ENCODE results near the gene SCAF8. TPM values are rescaled to one million over a fixed set of nuclear protein-coding genes. Genes with fewer than 3 reads are reported as not detected.
A peak's percentile ranks its signal among the peaks of the same experiment; 100 is the strongest.

Gene SCAF8
- total RNA-seq, 5 donors from 2014 or later (not counting 1 experiment from before 2014, with no cell fraction given) = 53.1 to 61.1 (median 55.2) TPM

DNA sequence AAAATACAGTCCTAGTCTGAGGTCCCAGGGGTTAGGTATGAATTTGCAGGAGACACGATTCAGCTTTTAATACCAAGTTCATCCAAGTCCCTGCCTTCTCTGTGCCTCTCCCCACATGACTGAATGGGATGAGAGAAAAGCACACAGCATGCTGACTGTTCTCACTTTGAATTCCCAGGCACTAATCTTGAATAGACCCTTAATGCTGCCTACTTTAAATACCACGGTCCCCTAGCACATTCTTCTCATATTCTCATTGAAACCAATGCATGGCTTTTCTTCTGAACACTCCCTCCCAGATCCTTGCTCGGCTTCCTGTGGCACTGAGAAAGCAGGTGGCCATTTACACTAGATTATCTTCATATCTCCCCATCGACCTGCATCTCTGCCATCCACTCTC, 30.1 kb upstream of the SCAF8 start:
- Histone ChIP-seq H3K36me3 (ENCODE audit: control insufficient read depth in 2 of 2, extremely low read depth in 1 of 2, insufficient read depth in 1 of 2, low read length in 1 of 2) (no peaks in the 10 kb centered on the region), H3K4me3 (ENCODE audit: control insufficient read depth in 1 of 2, extremely low read depth in 1 of 2, low read length in 1 of 2) (no peak overlapping the region), H3K4me1 (ENCODE audit: control insufficient read depth in 1 of 2, extremely low read depth in 1 of 2, insufficient read depth in 2 of 2, low read length in 2 of 2) (no peaks in the 10 kb centered on the region), H3K9me3 (no peaks in the 10 kb centered on the region), H3K27me3 (replicated peaks in 1 of 2; ENCODE audit: control insufficient read depth in 2 of 2, extremely low read depth in 1 of 2, insufficient read depth in 2 of 2, low read length in 1 of 2) (no peaks in the 10 kb centered on the region), H3K27ac (ENCODE audit: low read length) (no peak overlapping the region)
- no peaks in the 10 kb centered on the region for H3K4me1 Mint-ChIP-seq
- H3K4me3 Mint-ChIP-seq = no peak overlapping the region
- H3K36me3 Mint-ChIP-seq = no peaks in the 10 kb centered on the region
- WGBS (ENCODE audit: insufficient coverage) = 57% methylated on average over 3 of the region's 4 CpGs
- ATAC-seq (replicated peaks in 1 of 4) (no peak), DNase-seq (no peak)
- no peak overlapping the region for H3K27ac Mint-ChIP-seq
- CTCF ChIA-PET = interaction anchor here in 1 of 2 donors (1.6 kb wide), 1 partner anchor 27 kb away, joined by 4 read pairs; no protein-coding TSS in a partner anchor
- peaks cover 6 to 16% of the 10 kb centered on the region in 2 donors for H3K27me3 Mint-ChIP-seq
- H3K9me3 Mint-ChIP-seq = no peaks in the 10 kb centered on the region
- POLR2A ChIA-PET = no interaction called here

DNA sequence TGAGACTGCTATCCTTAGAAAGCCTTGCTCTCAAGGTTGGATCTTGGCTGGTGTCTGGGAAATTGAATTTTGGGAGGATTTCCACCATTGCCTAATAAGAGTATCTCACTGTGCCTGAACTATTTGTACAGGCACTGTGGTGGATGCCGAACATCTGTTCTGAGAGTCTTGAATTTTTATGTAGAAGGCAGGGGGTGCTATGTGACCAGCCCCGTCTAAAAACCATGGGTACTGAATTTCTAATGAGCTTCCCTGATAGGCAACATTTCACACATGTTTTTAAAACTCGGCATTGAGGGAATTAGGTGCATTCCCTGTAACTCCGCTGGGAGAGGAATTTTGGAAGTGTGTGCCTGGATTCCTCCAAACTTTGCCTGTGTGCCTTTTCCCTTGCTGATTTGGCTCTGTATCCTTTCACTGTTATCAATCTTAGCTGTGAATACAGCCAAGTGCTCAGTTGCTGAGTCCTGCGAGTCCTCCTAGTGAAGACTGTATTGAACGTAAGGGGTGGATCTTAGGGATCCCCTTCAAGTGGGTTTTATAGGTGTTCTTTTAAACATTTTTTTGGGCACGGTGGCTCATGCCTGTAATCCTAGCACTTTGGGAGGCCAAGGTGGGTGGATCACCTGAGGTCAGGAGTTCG, 27.6 kb upstream of the SCAF8 start:
- peak in 3 of 35 experiments; percentile 2 to 27 (median 7) for DNase-seq
- Mint-ChIP-seq H3K9me3 (no peaks in the 10 kb centered on the region), H3K36me3 (no peaks in the 10 kb centered on the region), H3K27ac (no peak overlapping the region), H3K27me3 (peaks cover 6 to 16% of the 10 kb centered on the region in 2 donors), H3K4me3 (no peak overlapping the region), H3K4me1 (no peaks in the 10 kb centered on the region)
- CTCF ChIA-PET = interaction anchor here (0.6 to 1.0 kb wide), 5 partner anchors 62 to 522 kb away, joined by 3 to 6 read pairs (median 3); no protein-coding TSS in a partner anchor
- no peak for ATAC-seq (replicated peaks in 1 of 4)
- Histone ChIP-seq H3K27ac (ENCODE audit: low read length) (no peak overlapping the region), H3K36me3 (ENCODE audit: control insufficient read depth in 2 of 2, extremely low read depth in 1 of 2, insufficient read depth in 1 of 2, low read length in 1 of 2) (no peaks in the 10 kb centered on the region), H3K4me3 (ENCODE audit: control insufficient read depth in 1 of 2, extremely low read depth in 1 of 2, low read length in 1 of 2) (no peak overlapping the region), H3K27me3 (replicated peaks in 1 of 2; ENCODE audit: control insufficient read depth in 2 of 2, extremely low read depth in 1 of 2, insufficient read depth in 2 of 2, low read length in 1 of 2) (no peaks in the 10 kb centered on the region), H3K9me3 (no peaks in the 10 kb centered on the region), H3K4me1 (ENCODE audit: control insufficient read depth in 1 of 2, extremely low read depth in 1 of 2, insufficient read depth in 2 of 2, low read length in 2 of 2) (no peaks in the 10 kb centered on the region)
- WGBS (ENCODE audit: insufficient coverage) = no CpG with 5 or more reads among the region's 8 CpGs
- POLR2A ChIA-PET = interaction anchor here in 1 of 2 donors (0.7 kb wide), 1 partner anchor 25 kb away, joined by 4 read pairs; no protein-coding TSS in a partner anchor

DNA sequence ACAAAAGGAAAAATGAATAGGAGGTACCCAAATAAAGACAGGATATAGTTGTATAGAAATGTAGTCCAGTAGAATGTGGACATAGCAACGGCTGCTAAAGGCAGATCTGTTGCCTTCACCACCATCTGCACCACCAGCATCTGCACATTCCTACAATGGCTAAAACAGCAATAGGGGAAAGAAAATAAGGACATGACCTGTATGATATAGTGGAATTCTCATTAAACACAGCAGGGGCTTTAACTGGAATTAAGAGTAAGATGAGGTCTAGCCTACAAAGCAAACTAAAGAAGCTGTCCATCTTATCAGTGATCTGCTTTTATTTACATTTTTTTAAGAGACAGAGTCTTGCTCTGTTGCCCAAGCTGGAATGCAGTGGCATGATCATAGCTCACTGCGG, 26.8 kb upstream of the SCAF8 start:
- H3K27me3 Mint-ChIP-seq = peaks cover 6 to 16% of the 10 kb centered on the region in 2 donors
- no peak for DNase-seq
- H3K4me1 ChIP-seq (ENCODE audit: control insufficient read depth in 1 of 2, extremely low read depth in 1 of 2, insufficient read depth in 2 of 2, low read length in 2 of 2) = no peaks in the 10 kb centered on the region
- no peak for ATAC-seq (replicated peaks in 1 of 4)
- H3K4me1 Mint-ChIP-seq = no peaks in the 10 kb centered on the region
- no peak overlapping the region for H3K4me3 Mint-ChIP-seq
- H3K9me3 ChIP-seq = no peaks in the 10 kb centered on the region
- POLR2A ChIA-PET = interaction anchor here in 1 of 2 donors (0.7 kb wide), 1 partner anchor 26 kb away, joined by 4 read pairs; no protein-coding TSS in a partner anchor
- no peaks in the 10 kb centered on the region for H3K27me3 ChIP-seq (replicated peaks in 1 of 2; ENCODE audit: control insufficient read depth in 2 of 2, extremely low read depth in 1 of 2, insufficient read depth in 2 of 2, low read length in 1 of 2)
- no peak overlapping the region for H3K27ac ChIP-seq (ENCODE audit: low read length)
- H3K36me3 Mint-ChIP-seq = no peaks in the 10 kb centered on the region
- no peaks in the 10 kb centered on the region for H3K9me3 Mint-ChIP-seq
- CTCF ChIA-PET = interaction anchor here in 1 of 2 donors (0.8 kb wide), 1 partner anchor 97 kb away, joined by 6 read pairs; no protein-coding TSS in a partner anchor
- no peak overlapping the region for H3K4me3 ChIP-seq (ENCODE audit: control insufficient read depth in 1 of 2, extremely low read depth in 1 of 2, low read length in 1 of 2)
- H3K36me3 ChIP-seq (ENCODE audit: control insufficient read depth in 2 of 2, extremely low read depth in 1 of 2, insufficient read depth in 1 of 2, low read length in 1 of 2) = no peaks in the 10 kb centered on the region
- no CpG with 5 or more reads among the region's 2 CpGs for WGBS (ENCODE audit: insufficient coverage)
- H3K27ac Mint-ChIP-seq = no peak overlapping the region

DNA sequence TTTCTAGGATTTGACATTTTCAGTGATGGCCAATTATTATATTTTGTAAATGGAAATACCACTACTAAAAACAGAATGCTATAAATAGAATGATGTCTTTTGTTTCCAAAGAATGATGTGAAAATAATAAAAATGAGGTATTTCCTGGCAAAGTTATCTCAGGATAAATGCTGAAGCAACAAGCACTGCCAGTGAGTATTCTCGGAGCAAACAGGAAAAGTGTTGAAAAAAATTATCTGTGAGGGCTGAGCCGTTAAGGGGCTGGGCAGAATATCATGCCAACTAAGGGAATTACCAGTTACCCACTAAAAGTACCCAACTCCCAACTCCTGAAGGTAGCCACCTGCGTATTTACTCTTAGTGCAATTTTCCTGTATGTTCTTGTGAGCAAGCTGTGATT, 23.6 kb upstream of the SCAF8 start:
- Histone ChIP-seq H3K27me3 (replicated peaks in 1 of 2; ENCODE audit: control insufficient read depth in 2 of 2, extremely low read depth in 1 of 2, insufficient read depth in 2 of 2, low read length in 1 of 2) (no peaks in the 10 kb centered on the region), H3K36me3 (ENCODE audit: control insufficient read depth in 2 of 2, extremely low read depth in 1 of 2, insufficient read depth in 1 of 2, low read length in 1 of 2) (no peaks in the 10 kb centered on the region), H3K4me1 (ENCODE audit: control insufficient read depth in 1 of 2, extremely low read depth in 1 of 2, insufficient read depth in 2 of 2, low read length in 2 of 2) (no peaks in the 10 kb centered on the region), H3K9me3 (no peaks in the 10 kb centered on the region), H3K27ac (ENCODE audit: low read length) (no peak overlapping the region), H3K4me3 (ENCODE audit: control insufficient read depth in 1 of 2, extremely low read depth in 1 of 2, low read length in 1 of 2) (no peak overlapping the region)
- no peak for DNase-seq
- H3K27me3 Mint-ChIP-seq = peaks cover 6 to 8% of the 10 kb centered on the region in 2 donors
- H3K4me3 Mint-ChIP-seq = no peak overlapping the region
- ChIA-PET CTCF (no interaction called here), POLR2A (no interaction called here)
- no peaks in the 10 kb centered on the region for H3K4me1 Mint-ChIP-seq
- WGBS (ENCODE audit: insufficient coverage) = no CpG with 5 or more reads among the region's 3 CpGs
- no peaks in the 10 kb centered on the region for H3K36me3 Mint-ChIP-seq
- H3K9me3 Mint-ChIP-seq = no peaks in the 10 kb centered on the region
- no peak overlapping the region for H3K27ac Mint-ChIP-seq
- no peak for ATAC-seq (replicated peaks in 1 of 4)

DNA sequence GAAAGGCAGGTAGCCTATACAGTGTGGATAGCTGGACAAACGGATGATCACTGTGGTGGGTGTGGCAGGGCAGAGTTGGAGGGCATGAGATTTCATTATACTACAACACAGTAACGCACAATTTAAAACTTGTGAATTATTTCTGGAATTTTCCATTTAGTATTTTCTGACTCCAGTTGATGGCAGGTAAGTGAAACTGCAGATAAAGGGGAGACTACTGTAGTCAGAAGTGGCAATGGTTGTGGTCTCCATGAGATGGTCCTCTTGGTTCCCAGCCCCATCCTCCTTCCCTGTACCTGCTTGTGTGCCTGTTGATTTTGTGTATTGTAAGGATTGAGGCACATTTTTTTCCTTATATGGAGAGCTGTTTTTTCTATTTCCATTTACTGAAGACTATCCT, 22.5 kb upstream of the SCAF8 start:
- H3K9me3 ChIP-seq = no peaks in the 10 kb centered on the region
- Mint-ChIP-seq H3K27ac (no peak overlapping the region), H3K4me1 (no peaks in the 10 kb centered on the region), H3K27me3 (peaks cover 3 to 8% of the 10 kb centered on the region in 2 donors), H3K4me3 (no peak overlapping the region), H3K36me3 (no peaks in the 10 kb centered on the region), H3K9me3 (no peaks in the 10 kb centered on the region)
- no CpG with 5 or more reads among the region's 2 CpGs for WGBS (ENCODE audit: insufficient coverage)
- no peak overlapping the region for H3K4me3 ChIP-seq (ENCODE audit: control insufficient read depth in 1 of 2, extremely low read depth in 1 of 2, low read length in 1 of 2)
- H3K27me3 ChIP-seq (replicated peaks in 1 of 2; ENCODE audit: control insufficient read depth in 2 of 2, extremely low read depth in 1 of 2, insufficient read depth in 2 of 2, low read length in 1 of 2) = no peaks in the 10 kb centered on the region
- CTCF ChIA-PET = no interaction called here
- no peak for ATAC-seq (replicated peaks in 1 of 4)
- no peaks in the 10 kb centered on the region for H3K36me3 ChIP-seq (ENCODE audit: control insufficient read depth in 2 of 2, extremely low read depth in 1 of 2, insufficient read depth in 1 of 2, low read length in 1 of 2)
- POLR2A ChIA-PET = no interaction called here
- DNase-seq = no peak
- no peak overlapping the region for H3K27ac ChIP-seq (ENCODE audit: low read length)
- no peaks in the 10 kb centered on the region for H3K4me1 ChIP-seq (ENCODE audit: control insufficient read depth in 1 of 2, extremely low read depth in 1 of 2, insufficient read depth in 2 of 2, low read length in 2 of 2)

DNA sequence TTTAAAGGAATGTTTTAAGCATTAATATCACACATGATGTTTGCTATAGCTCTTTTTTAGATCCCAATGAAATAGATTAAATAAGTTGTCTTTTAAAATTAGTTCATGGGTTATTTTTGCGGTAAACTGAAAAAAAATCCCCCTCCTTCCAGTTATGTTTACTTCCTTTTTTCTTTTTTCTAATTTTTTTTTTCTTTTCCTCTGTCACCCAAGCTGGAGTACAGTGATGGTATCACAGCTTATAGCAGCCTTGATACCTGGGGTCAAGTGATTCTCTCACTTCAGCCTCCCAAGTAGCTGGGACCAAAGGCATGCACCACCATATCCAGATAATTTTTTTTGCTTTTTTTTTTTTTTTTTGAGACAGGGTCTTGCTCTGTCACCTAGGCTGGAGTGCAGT, 17.8 kb upstream of the SCAF8 start:
- CTCF ChIA-PET = interaction anchor here in 1 of 2 donors (0.6 to 0.7 kb wide), 2 partner anchors 325 to 736 kb away, joined by 3 to 4 read pairs; no protein-coding TSS in a partner anchor
- peaks cover 3 to 4% of the 10 kb centered on the region in 2 donors for H3K27me3 Mint-ChIP-seq
- DNase-seq (no peak), ATAC-seq (replicated peaks in 1 of 4) (no peak)
- H3K9me3 ChIP-seq = no peaks in the 10 kb centered on the region
- peaks cover 0 to 1% of the 10 kb centered on the region in 2 experiments for H3K27me3 ChIP-seq (replicated peaks in 1 of 2; ENCODE audit: control insufficient read depth in 2 of 2, extremely low read depth in 1 of 2, insufficient read depth in 2 of 2, low read length in 1 of 2)
- H3K36me3 ChIP-seq (ENCODE audit: control insufficient read depth in 2 of 2, extremely low read depth in 1 of 2, insufficient read depth in 1 of 2, low read length in 1 of 2) = no peaks in the 10 kb centered on the region
- POLR2A ChIA-PET = no interaction called here
- H3K27ac Mint-ChIP-seq = no peak overlapping the region
- H3K4me1 ChIP-seq (ENCODE audit: control insufficient read depth in 1 of 2, extremely low read depth in 1 of 2, insufficient read depth in 2 of 2, low read length in 2 of 2) = no peaks in the 10 kb centered on the region
- H3K27ac ChIP-seq (ENCODE audit: low read length) = no peak overlapping the region
- H3K36me3 Mint-ChIP-seq = no peaks in the 10 kb centered on the region
- H3K4me3 Mint-ChIP-seq = no peak overlapping the region
- H3K9me3 Mint-ChIP-seq = peaks cover 4 to 10% (median 4%) of the 10 kb centered on the region in 3 donors
- no CpG with 5 or more reads among the region's 1 CpG for WGBS (ENCODE audit: insufficient coverage)
- no peaks in the 10 kb centered on the region for H3K4me1 Mint-ChIP-seq
- no peak overlapping the region for H3K4me3 ChIP-seq (ENCODE audit: control insufficient read depth in 1 of 2, extremely low read depth in 1 of 2, low read length in 1 of 2)
